Glutamatergic neuron (in vitro differentiated cells): ENCODE measurements around the gene CREBBP. TPM values are rescaled to one million over a fixed set of nuclear protein-coding genes. Genes with fewer than 3 reads are reported as not detected.
"Not testable (repeated sequence)": the region's sequence is repeated elsewhere in the genome, so short reads cannot be mapped to it uniquely, and the experiment has no call there.

ENCODE experiments used
- DNase-seq: peaks from one replicate; pipeline ENCODE4 v3.0.0; 2022
- H3K27ac Mint-ChIP-seq: one replicate; pipeline ENCODE4 v1.8.0; 2020; ENCODE audit warnings: mild to moderate bottlenecking, mixed read lengths, inconsistent platforms; ENCODE audit not compliant: unreplicated experiment
- H3K27me3 Mint-ChIP-seq: one replicate; pipeline ENCODE4 v1.8.0; 2020; ENCODE audit warnings: mild to moderate bottlenecking, moderate library complexity, mixed read lengths, inconsistent platforms; ENCODE audit not compliant: unreplicated experiment
- H3K36me3 Mint-ChIP-seq: one replicate; pipeline ENCODE4 v1.8.0; 2020; ENCODE audit warnings: mild to moderate bottlenecking, mixed read lengths, inconsistent platforms; ENCODE audit not compliant: unreplicated experiment
- H3K4me1 Mint-ChIP-seq: one replicate; pipeline ENCODE4 v1.8.0; 2020; ENCODE audit warnings: mild to moderate bottlenecking, low read depth, mixed read lengths, inconsistent platforms; ENCODE audit not compliant: unreplicated experiment
- H3K4me3 Mint-ChIP-seq: one replicate; pipeline ENCODE4 v1.8.0; 2020; ENCODE audit warnings: mild to moderate bottlenecking, mixed read lengths, inconsistent platforms; ENCODE audit not compliant: unreplicated experiment
- H3K9me3 Mint-ChIP-seq: one replicate; pipeline ENCODE4 v1.8.0; 2020; ENCODE audit warnings: mild to moderate bottlenecking, moderate library complexity, mixed read lengths, inconsistent platforms; ENCODE audit not compliant: unreplicated experiment
- total RNA-seq: library from RNA; stranded (reverse); fragmentation: NEBNext Ultra II Directional; extraction: Animal tissue kit (Norgen Biotek cat#: 25700); gene quantifications from one replicate; pipeline ENCODE4 v1.2.1, GENCODE V29; 2021; ENCODE audit not compliant: unreplicated experiment
- TF ChIP-seq, protein P1 (sequence below): fragments of 200-600 bp; sonication (generic); IDR thresholded peaks from one replicate; pipeline ENCODE4 v1.5.0; 2021; ENCODE audit not compliant: partially characterized antibody, unreplicated experiment

CREBBP gene
- total RNA-seq, 1 donor from 2014 or later, result 96.9 TPM

DNA sequence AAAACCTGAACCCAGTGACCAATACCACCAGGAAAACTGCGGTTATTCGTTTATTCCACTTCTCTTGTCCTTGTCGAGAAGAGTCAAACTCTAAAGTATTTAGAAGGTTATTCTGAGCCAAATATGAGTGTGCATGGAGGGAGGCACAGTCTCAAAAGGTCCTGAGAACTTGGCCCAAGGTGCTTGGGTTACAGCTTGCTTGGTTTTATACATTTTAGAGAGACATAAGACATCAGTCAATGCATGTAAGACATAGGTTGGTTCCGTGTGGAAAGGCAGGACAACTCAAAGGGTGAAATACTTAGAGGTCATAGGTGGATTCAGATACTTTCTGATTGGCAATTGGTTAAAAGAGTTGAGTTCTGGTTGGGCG is 162.5 kb downstream of the CREBBP start:
- no peak for DNase-seq
- peak overlapping the region; percentile 87 for H3K4me3 Mint-ChIP-seq
- TF ChIP-seq, protein P1, sequence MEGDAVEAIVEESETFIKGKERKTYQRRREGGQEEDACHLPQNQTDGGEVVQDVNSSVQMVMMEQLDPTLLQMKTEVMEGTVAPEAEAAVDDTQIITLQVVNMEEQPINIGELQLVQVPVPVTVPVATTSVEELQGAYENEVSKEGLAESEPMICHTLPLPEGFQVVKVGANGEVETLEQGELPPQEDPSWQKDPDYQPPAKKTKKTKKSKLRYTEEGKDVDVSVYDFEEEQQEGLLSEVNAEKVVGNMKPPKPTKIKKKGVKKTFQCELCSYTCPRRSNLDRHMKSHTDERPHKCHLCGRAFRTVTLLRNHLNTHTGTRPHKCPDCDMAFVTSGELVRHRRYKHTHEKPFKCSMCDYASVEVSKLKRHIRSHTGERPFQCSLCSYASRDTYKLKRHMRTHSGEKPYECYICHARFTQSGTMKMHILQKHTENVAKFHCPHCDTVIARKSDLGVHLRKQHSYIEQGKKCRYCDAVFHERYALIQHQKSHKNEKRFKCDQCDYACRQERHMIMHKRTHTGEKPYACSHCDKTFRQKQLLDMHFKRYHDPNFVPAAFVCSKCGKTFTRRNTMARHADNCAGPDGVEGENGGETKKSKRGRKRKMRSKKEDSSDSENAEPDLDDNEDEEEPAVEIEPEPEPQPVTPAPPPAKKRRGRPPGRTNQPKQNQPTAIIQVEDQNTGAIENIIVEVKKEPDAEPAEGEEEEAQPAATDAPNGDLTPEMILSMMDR, result no peak
- H3K27me3 Mint-ChIP-seq, result peaks cover 10% of the 10 kb centered on the region
- H3K36me3 Mint-ChIP-seq, result no peaks in the 10 kb centered on the region
- peak overlapping the region; percentile 83 for H3K27ac Mint-ChIP-seq
- H3K4me1 Mint-ChIP-seq, result peaks cover 7% of the 10 kb centered on the region
- H3K9me3 Mint-ChIP-seq, result peaks cover 14% of the 10 kb centered on the region

DNA sequence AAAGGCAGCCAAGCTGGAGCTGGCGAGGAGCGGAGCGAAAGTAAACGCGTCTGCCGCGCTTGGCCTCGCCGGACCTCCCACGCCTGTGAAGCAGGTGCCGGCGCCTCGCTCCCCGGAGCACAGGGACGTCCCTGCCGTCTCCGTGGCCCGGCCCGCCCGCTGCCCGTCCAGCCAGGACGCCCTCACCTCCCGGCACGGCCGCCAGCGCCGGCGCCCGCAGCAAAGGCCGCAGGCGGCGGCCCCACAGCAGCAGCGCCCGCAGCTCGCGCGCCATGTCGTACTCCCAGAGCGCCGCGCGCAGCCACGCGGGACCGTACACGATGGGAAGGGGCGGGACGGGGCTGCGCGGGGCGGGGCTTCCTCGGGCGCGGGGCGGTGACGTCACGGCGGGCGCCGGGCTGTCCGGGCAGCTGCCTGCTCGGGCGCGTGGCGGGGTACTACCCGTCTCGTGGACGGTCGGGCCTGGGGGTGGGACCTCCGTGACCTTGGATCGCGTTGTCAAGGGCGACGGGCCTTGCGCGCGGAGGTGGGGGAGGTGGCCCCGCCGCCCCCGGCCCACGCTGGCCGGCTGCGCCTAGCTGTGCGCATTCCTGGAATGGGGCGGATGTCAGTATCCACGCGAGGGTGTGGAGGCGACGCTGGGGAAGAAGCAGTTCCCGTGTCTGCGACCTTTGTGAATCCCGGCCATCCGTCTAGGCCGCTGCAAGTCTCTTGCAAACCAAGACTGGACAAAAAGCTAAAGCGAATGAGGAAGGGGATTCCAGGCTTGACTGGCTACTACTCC is 163.1 kb downstream of the CREBBP start, which contains the start of gene TRAP1:
Gene TRAP1 (minus strand): TSS at position 290 of the 784 bp plus-strand sequence. CDS start 16 bp downstream, at position 274.
- peak within 1 kb of the TSS; percentile 89 for H3K27ac Mint-ChIP-seq
- no peaks in the 10 kb centered on the region for H3K36me3 Mint-ChIP-seq
- peaks cover 14% of the 10 kb centered on the region for H3K9me3 Mint-ChIP-seq
- peaks cover 10% of the 10 kb centered on the region for H3K4me1 Mint-ChIP-seq
- H3K4me3 Mint-ChIP-seq, result peak within 1 kb of the TSS; percentile 87
- TF ChIP-seq, protein P1, result no peak
- peaks cover 10% of the 10 kb centered on the region for H3K27me3 Mint-ChIP-seq
- peak; percentile 92 for DNase-seq

DNA sequence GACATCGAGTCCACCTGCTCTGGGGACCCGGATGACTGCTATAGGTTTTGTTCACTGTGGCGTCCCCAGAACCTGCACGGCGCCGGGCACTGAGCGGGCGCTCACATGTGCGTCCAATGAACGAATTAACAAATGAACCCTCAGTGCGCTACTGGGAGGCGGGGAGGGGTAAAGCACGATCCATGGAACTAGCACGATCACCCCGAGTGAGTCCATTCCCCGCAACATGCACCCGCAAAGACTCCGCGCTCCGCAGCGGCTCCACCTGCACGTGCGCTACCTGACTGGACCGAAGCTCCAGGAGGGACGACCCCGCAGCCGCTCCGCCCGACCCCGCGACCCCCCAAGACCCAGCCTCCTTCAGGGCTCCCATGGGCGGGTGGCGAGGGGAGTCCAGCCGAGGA is 163.7 kb downstream of the CREBBP start:
- Mint-ChIP-seq H3K27ac (peak overlapping the region; percentile 89), H3K4me3 (peak overlapping the region; percentile 85), H3K9me3 (peaks cover 14% of the 10 kb centered on the region), H3K36me3 (no peaks in the 10 kb centered on the region), H3K27me3 (peaks cover 10% of the 10 kb centered on the region), H3K4me1 (peaks cover 10% of the 10 kb centered on the region)
- peak; percentile 51 for DNase-seq
- TF ChIP-seq, protein P1, result no peak

DNA sequence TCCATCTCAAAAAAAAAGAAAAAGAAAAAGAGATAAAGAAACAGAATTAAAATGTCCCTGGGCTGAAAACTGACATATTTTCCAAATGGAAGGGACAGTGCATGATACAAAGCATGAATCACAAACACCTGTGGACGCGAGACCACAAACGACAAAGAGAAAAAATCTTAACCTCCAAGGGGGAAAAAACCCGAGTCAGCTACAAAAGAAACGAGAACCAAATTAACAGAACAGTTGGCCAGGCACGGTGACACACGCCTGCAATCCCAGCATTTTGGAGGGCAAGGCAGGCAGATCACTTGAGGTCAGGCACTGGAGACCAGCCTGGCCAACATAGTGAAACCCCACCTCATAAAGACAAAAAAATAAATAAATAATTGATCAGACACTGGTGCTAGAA is 165.1 kb downstream of the CREBBP start:
- H3K4me3 Mint-ChIP-seq, result no peak overlapping the region
- H3K27me3 Mint-ChIP-seq, result peaks cover 8% of the 10 kb centered on the region
- no peak overlapping the region for H3K27ac Mint-ChIP-seq
- peaks cover 14% of the 10 kb centered on the region for H3K9me3 Mint-ChIP-seq
- TF ChIP-seq, protein P1, result no peak
- H3K4me1 Mint-ChIP-seq, result peaks cover 10% of the 10 kb centered on the region
- DNase-seq, result no peak
- H3K36me3 Mint-ChIP-seq, result no peaks in the 10 kb centered on the region

DNA sequence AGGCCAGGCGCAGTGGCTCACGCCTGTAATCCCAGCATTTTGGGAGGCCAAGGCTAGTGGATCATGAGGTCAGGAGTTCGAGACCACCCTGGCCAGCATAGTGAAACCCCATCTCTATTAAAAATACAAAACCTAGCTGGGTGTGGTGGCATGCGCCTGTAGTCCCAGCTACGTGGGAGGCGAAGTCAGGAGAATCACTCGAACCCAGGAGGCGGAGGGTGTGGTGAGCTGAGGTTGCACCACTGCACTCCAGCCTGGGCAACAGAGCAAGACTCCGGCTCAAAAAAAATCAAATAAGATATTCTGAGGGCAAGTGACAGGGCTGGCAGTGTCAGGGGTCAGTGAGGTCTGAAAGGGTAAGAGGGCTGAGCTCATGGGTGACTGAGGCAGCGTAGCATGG is 166.1 kb downstream of the CREBBP start:
- not testable (repeated sequence) for H3K27me3 Mint-ChIP-seq, H3K36me3 Mint-ChIP-seq, H3K4me3 Mint-ChIP-seq, DNase-seq, H3K4me1 Mint-ChIP-seq, H3K27ac Mint-ChIP-seq
- H3K9me3 Mint-ChIP-seq, result peaks cover 14% of the 10 kb centered on the region
